Measurements from ENCODE around the gene C1QA.

C1QA gene

DNA sequence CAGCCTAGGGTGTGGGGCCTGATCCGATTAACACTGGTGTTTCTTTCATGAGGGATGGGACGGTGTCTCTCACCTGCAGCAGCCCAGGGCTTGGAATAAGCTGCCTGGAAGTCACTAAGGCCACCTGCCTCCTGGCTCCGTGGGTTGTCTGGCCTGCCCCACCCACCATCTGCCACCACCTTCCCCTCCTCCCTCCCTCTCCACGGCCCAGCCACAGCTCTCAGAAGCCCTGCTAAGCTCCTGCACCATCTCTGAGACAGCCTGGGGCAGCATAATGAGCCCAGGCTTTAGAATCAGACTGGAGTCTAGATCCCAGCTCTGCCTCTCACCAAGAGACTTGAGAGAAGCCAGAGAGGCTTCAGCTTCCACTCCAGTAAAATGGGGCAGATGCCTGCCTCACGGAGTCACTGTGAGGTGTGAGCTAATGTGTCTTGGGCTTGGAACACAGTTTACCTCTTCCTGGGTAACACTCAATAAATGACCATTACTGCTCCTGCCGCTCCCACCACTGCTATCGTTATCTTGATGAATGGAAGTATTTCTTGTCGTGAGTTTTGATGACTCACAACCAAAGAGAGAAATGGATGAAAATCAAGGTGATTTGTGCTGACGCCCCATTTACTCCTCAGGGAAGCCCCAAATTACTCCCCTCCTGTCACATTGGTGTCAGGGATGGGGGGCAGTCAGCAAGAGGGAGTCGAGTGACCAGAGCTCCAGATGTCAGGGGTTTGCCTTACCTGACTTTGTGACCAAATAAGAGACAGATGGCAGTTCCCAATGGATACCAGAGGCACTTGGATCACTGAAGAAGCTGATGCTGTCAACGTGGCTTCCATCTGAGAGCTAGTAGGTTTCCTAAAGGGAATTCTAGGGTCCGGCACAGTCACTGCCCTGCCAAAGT, 23.5 kb upstream of the C1QA start:
- no peak for DNase-seq (ENCODE audit: low spot score)

DNA sequence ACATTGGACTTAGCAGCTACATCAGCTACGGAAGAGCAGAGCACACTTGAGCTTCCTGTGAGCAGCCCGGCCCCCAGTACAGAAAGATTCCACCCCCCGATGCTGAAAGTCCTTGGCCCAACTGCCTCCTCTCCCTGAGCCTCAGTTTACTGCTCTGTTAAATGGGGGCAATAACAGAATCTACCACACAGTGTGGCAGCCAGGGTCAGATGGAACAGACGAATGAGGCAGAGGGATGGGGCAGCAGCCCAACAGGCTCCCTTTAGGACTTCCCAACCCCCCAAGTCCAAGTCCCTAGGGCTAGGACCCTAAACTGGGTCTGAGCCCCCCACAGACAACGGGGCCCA, 22.9 kb upstream of the C1QA start:
- DNase-seq (ENCODE audit: low spot score): no peak

DNA sequence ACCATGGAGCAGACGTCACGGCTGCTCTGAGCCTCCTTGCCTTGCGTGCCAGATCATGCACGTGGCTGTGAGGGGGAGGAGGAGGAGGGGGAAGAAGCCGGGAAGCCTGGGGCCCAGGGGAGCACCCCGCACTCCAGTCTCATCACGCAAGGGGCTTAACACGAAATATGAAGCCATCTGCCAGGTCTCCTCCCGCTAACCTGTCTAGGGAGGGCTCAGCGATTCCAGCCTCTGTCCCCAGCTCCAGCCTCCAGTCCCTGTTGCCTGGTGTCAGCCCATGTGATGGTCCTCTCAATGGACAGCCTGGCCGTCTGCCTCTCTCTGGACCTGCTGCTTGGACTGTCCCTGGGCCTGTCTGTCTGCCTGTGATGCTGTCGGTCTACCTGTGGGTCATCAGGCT, 22.5 kb upstream of the C1QA start:
- no peak for DNase-seq (ENCODE audit: low spot score)

GRCh38 chr1:22615886-22616285, 20.5 kb upstream of the C1QA start:
- no peak for DNase-seq (ENCODE audit: low spot score)

DNA sequence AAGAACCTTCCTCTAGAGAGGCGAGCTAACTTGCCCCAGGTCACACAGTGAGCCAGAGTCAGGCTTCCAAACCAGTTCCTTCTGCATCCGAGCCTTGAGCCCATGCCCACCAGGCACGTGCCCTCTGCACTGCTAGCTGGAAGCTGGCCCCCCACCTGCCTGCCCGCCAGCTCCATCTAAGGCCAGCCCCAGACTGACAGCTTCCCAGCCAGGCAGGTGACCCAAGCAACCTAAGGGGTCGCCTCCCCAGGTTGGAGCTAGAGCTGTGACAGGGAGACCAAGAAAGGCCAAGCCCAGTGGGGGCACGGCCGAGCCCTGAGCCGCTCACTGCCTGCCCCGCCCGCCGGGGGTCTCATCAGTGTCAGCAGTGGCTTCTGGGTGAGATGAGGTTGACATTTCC, 19.9 kb upstream of the C1QA start:
- no peak for DNase-seq (ENCODE audit: low spot score)

GRCh38 chr1:22618056-22618455, 18.4 kb upstream of the C1QA start:
- no peak for DNase-seq (ENCODE audit: low spot score)

- DNase-seq (ENCODE audit: low spot score): no peak
Observed at GRCh38 chr1:22619252-22619651, 17.2 kb upstream of the C1QA start.

DNA sequence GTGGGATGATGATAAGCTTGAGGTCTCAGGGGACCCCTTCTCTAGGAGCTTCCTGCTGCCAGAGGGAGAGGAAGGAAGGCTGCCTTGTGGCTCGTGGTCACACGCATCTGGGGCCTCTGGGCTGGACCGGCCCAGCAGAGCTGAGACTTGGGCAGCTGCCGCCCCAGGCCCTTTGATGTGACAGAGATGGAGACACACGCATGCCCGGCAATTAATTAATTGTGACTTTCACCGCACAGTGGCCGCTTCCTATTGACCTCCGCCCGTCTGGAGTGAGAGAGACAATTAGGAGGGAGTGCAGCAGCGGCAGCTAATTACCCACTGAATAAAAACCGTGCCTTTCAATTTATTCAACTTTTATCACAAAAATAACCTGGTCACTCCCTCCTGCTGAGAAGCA, 16.6 kb upstream of the C1QA start:
- no peak for DNase-seq (ENCODE audit: low spot score)

- DNase-seq (ENCODE audit: low spot score): no peak
Observed at GRCh38 chr1:22621761-22622160, 14.7 kb upstream of the C1QA start.

- no peak for DNase-seq (ENCODE audit: low spot score)
Observed at GRCh38 chr1:22625262-22625925, 11.0 kb upstream of the C1QA start.

- no peak for DNase-seq (ENCODE audit: low spot score)
Observed at GRCh38 chr1:22626237-22627157, 9.9 kb upstream of the C1QA start.

DNA sequence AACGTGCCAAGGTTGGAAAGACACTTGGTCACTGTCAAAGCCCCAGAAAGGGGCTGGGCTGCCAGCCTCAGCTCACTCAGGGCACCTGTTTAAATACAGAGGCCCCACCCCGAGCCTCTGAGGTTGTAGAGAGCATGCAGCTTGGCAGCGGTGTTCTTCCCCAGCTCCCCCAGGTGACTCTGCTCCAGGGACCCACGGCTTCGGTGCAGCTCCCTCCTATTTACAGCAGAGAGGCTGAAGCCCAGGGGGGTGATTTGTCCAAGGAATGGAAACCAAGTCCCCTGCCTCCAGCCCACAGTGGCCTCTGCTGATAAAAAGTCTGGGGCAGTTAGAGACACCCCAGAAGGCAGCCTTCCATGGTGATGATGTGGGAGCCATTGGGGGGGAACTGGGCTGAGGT, 9.1 kb upstream of the C1QA start:
- DNase-seq (ENCODE audit: low spot score): no peak

- no peak for DNase-seq (ENCODE audit: low spot score)
Observed at GRCh38 chr1:22628698-22629444, 7.6 kb upstream of the C1QA start.

GRCh38 chr1:22629886-22630285, 6.5 kb upstream of the C1QA start:
- no peak for DNase-seq (ENCODE audit: low spot score)

DNA sequence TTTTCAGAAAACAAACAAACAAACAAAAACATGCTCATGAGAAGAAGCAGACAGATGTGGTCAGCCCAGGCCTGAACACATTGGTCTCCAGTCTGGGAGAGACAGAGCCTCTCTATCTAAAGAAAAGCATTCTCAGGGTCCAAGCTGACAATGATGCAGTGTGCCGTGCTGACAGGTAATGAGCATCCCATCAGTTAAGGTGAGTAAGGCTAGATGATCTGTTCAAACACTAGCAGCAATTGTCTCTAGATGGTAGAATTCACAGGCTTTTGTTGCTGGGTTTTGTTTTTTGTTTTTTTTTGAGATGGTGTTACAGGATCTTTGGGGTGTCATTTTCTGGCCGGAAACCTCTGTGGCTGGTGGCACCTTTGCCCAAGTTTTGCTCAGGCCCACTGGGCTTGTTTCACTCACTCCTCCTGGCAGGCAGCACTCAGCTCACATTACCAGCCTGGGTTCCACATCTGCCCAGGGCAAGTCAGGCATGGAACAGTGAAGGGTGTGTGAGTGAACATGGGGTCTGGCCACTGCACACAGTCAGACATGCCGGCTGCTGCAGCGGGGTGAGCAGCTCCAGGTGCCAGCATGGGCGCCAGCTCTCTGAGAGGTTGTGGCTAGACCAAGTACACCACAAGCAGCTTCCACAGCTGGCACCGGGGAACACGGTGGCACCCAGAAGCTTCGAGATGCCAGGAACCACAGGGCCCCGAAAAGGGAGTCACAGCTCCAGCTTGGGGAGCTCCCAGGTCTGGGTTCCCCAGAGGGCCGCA, 2.5 kb upstream of the C1QA start:
- DNase-seq (ENCODE audit: low spot score): no peak

DNA sequence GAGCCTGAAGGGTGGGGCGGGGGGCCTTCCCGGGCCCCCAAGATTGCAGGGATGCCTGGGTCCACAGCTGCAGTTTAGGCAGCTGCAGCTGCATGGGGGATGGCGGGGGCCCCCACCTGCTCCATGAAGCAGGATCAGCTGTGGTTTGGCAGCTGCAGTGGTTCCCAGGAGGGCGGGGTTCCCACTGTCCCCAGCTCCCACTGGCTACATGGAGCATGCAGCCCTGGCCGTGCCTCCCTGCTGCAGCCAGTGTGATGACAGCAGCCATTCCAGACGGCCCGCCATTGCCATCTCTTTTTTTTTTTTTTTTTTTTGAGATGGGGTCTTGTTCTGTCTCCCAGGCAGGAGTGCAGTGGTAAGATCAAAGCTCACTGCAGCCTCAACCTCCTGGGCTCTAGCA, 992 bp upstream of the C1QA start:
- DNase-seq (ENCODE audit: low spot score): no peak

DNA sequence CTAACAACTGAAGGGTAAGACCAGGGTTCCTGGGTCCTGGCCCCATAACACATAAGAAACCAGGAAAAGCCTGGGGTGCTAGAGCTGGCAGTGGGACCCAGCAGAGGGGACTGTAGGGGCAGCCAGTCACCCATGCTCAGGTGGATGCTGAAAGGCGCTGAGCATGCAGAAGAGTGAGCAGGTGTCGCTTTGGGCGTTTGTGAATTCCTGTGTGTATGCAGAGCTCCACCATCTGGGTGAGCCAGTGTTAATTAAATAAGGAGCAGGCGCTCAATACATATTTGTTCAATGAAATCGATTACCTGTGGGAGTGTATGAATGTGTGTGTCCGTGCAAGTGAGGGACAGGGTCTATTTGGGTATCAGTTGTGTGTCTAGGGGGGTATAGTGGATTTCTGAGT, 499 bp downstream of the C1QA start:
- no peak for DNase-seq (ENCODE audit: low spot score)

GRCh38 chr1:22637907-22638445, 1.5 kb downstream of the C1QA start:
- no peak for DNase-seq (ENCODE audit: low spot score)

- DNase-seq (ENCODE audit: low spot score): no peak
Observed at GRCh38 chr1:22638476-22639234, 2.2 kb downstream of the C1QA start.

DNA sequence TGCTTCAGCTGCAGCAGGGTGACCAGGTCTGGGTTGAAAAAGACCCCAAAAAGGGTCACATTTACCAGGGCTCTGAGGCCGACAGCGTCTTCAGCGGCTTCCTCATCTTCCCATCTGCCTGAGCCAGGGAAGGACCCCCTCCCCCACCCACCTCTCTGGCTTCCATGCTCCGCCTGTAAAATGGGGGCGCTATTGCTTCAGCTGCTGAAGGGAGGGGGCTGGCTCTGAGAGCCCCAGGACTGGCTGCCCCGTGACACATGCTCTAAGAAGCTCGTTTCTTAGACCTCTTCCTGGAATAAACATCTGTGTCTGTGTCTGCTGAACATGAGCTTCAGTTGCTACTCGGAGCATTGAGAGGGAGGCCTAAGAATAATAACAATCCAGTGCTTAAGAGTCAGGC, 2.9 kb downstream of the C1QA start:
- DNase-seq (ENCODE audit: low spot score): no peak
